HepG2 (cell line): ENCODE measurements around the gene CAPZB. TPM values are rescaled to one million over a fixed set of nuclear protein-coding genes. Genes with fewer than 3 reads are reported as not detected.

Experiments
- ATAC-seq: fragments of 200-7000 bp; cut with Tn5 transposase; 3 replicates; pipeline ENCODE4 v1.9.1; 2020; ENCODE audit warnings: mild to moderate bottlenecking, moderate library complexity
- BruUV-seq: library from RNA; stranded (reverse); fragments of 400-500 nt; replicated peaks from 2 replicates; lab custom pipeline; 2021; lab: Mats Ljungman, UMichigan
- CTCF ChIA-PET: fragments of 300-600 bp; formaldehyde crosslinking; extraction: SDS; loops from one replicate; lab custom pipeline; 2021; ENCODE audit warnings: low total read pairs, inconsistent platforms, low intra/inter-chr PET ratio; lab: Yijun Ruan, JAX
- POLR2A ChIA-PET: fragments of 350-600 bp; sonication (Branson Sonifier 250); formaldehyde crosslinking; loops from one replicate; lab custom pipeline; 2020; ENCODE audit warnings: antibody characterized with exemption, inconsistent platforms; lab: Yijun Ruan, JAX
- DNase-seq: peaks from one replicate; pipeline ENCODE4 v3.0.0-alpha.2; 2015; ENCODE audit warnings: low spot score
- FAIRE-seq: peaks from 3 replicates; lab custom pipeline; 2011; peaks lifted over from hg19 to GRCh38; lab: Jason Lieb, UNC
- H2AFZ ChIP-seq: one replicate; pipeline ENCODE4 v1.6.1; 2011; ENCODE audit warnings: low read length, inconsistent platforms
- H3K27ac ChIP-seq: fragments of 300-600 bp; 3 replicates; pipeline ENCODE4 v1.8.0; 2011; ENCODE audit warnings: mixed run types, mild to moderate bottlenecking, mixed read lengths, low read length, inconsistent platforms; ENCODE audit not compliant: insufficient read depth; ENCODE audit errors: extremely low read length
- H3K27me3 ChIP-seq, 2 experiments: fragments of 200-600 bp in 1 of 2; 2 replicates in 1 of 2; 3 replicates in 1 of 2; pipeline versions ENCODE4 v1.6.0 to v1.8.0; 2011; ENCODE audit warnings: low read length in 2 of 2, mild to moderate bottlenecking in 2 of 2, moderate library complexity in 2 of 2, inconsistent platforms in 1 of 2; ENCODE audit not compliant: insufficient read depth in 2 of 2, control insufficient read depth in 1 of 2
- H3K36me3 ChIP-seq, 2 experiments: fragments of 200-600 bp in 1 of 2; replicated peaks in 1 of 2; 2 replicates in 1 of 2; 3 replicates in 1 of 2; pipeline versions ENCODE4 v1.5.1 to v1.8.0; 2011; ENCODE audit warnings: low read length in 2 of 2, inconsistent platforms in 1 of 2; ENCODE audit not compliant: insufficient read depth in 2 of 2, control insufficient read depth in 1 of 2
- H3K4me1 ChIP-seq: 2 replicates; pipeline ENCODE4 v1.5.1; 2012; ENCODE audit warnings: low read length, inconsistent platforms; ENCODE audit not compliant: insufficient read depth
- H3K4me2 ChIP-seq: 2 replicates; pipeline ENCODE4 v1.6.0; 2011; ENCODE audit warnings: low read depth, low read length, inconsistent platforms
- H3K4me3 ChIP-seq, 3 experiments: fragments of 200-600 bp in 1 of 3; sonication (generic), shearing (Covaris generic) in 1 of 3; replicated peaks in 1 of 3; 2 replicates each; pipeline ENCODE4 v1.5.1; 2011 to 2016; ENCODE audit warnings: low read length in 3 of 3, inconsistent platforms in 2 of 3, low read depth in 2 of 3, mild to moderate bottlenecking in 2 of 3, control low read depth in 1 of 3, mixed read lengths in 1 of 3; ENCODE audit not compliant: insufficient read depth in 1 of 3
- H3K79me2 ChIP-seq: one replicate; pipeline ENCODE4 v1.6.1; 2011; ENCODE audit warnings: low read length, inconsistent platforms; ENCODE audit not compliant: insufficient read depth
- H3K9ac ChIP-seq: 2 replicates; pipeline ENCODE4 v1.6.0; 2011; ENCODE audit warnings: mild to moderate bottlenecking, low read depth, low read length, inconsistent platforms; ENCODE audit not compliant: insufficient read depth
- H3K9me3 ChIP-seq: 2 replicates; pipeline ENCODE4 v1.5.1; 2012; ENCODE audit warnings: mild to moderate bottlenecking, low read length
- H4K20me1 ChIP-seq: 2 replicates; pipeline ENCODE4 v1.6.0; 2011; ENCODE audit warnings: inconsistent platforms, mild to moderate bottlenecking, low read length, moderate library complexity; ENCODE audit not compliant: insufficient read depth
- ATF4 ChIP-seq, 2 experiments: fragments of 450-650 bp in 1 of 2; sonication (generic) in 1 of 2; formaldehyde crosslinking; IDR thresholded peaks; 2 replicates each; pipeline versions ENCODE4 v1.5.0 to v1.8.0; 2020 to 2022; ENCODE audit warnings: mild to moderate bottlenecking in 1 of 2, missing genetic modification reagents in 1 of 2
- FOXM1 ChIP-seq: sonication (generic); formaldehyde crosslinking; IDR thresholded peaks from 2 replicates; pipeline ENCODE4 v1.5.0; 2020; ENCODE audit warnings: missing genetic modification reagents
- RNF2 ChIP-seq: fragments of 450-650 bp; conservative IDR thresholded peaks from 2 replicates; pipeline ENCODE4 v1.6.1; 2016; ENCODE audit warnings: low read depth
- ZNF609 ChIP-seq: sonication (generic); formaldehyde crosslinking; IDR thresholded peaks from 2 replicates; pipeline ENCODE4 v1.4.0; 2020; ENCODE audit warnings: mild to moderate bottlenecking, missing genetic modification reagents, borderline replicate concordance
- ZNF784 ChIP-seq: sonication (generic); formaldehyde crosslinking; IDR thresholded peaks from 2 replicates; pipeline ENCODE4 v1.5.1; 2020; ENCODE audit warnings: missing genetic modification reagents, mild to moderate bottlenecking, borderline replicate concordance
- WGBS: methylation state at CpG from one replicate; pipeline ENCODE4 v1.1.6; 2017; ENCODE audit warnings: low lambda C conversion rate; 5-methylcytosine and 5-hydroxymethylcytosine counted together
- in situ Hi-C: cut with HindIII; loops from 2 replicates; pipeline ENCODE4 v1.10.0; 2017; ENCODE audit warnings: low pct_unique_long_range_greater_than_20kb; ENCODE audit not compliant: extremely low pct_ligation_motif_present
- intact Hi-C: fragments of 100-400 bp; cut with micrococcal nuclease; formaldehyde crosslinking; loops from one replicate; pipeline ENCODE4 v1.10.0; 2022; ENCODE audit not compliant: unreplicated experiment
- polyA plus RNA-seq, 8 experiments: library from polyadenylated mRNA; depleted of rRNA in 3 of 8; stranded (reverse) in 7 of 8; unstranded in 1 of 8; fragments of >200 nt; fragmentation: Illumina TruSeq in 4 of 8; extraction: Trizol in 4 of 8; gene quantifications; 2 replicates each; pipeline versions ENCODE4 v1.2.1 to v1.2.3, GENCODE V29; 2011 to 2016; ENCODE audit warnings: low read depth in 4 of 8, missing spikeins in 1 of 8, mixed read lengths in 1 of 8; ENCODE audit not compliant: insufficient read depth in 1 of 8
- total RNA-seq, 5 experiments: library from RNA; depleted of rRNA; stranded (reverse); fragments of >200 nt; fragmentation: Illumina TruSeq; extraction: Trizol; gene quantifications; 2 replicates each; pipeline ENCODE4 v1.2.3, GENCODE V29; 2016; ENCODE audit warnings: low read depth in 1 of 5

CAPZB gene
- total and polyA plus RNA-seq, 2 of the 13 experiments (the other 11 are each of a cell fraction or from before 2014, with no cell fraction given): 58.9 to 76.9 TPM

- CTCF ChIA-PET: no interaction called here
- peaks cover 8% of the 10 kb centered on the region; the same call in 1 of the 2 replicates for H3K4me1 ChIP-seq
- H2AFZ ChIP-seq: no peak overlapping the region
- TF ChIP-seq FOXM1 (CRISPR knock-in tag) (no peak), RNF2 (no peak), ZNF784 (CRISPR knock-in tag) (no peak), ZNF609 (CRISPR knock-in tag) (no peak), ATF4 (CRISPR knock-in tag; IDR thresholded peaks at IDR 0.05) (no peak)
- WGBS: 96% methylated on average over 5 of the region's 11 CpGs
- FAIRE-seq (no peak), DNase-seq (no peak), ATAC-seq (no peak)
- H3K4me3 ChIP-seq: no peak overlapping the region
- no peaks in the 10 kb centered on the region for H3K9me3 ChIP-seq
- no peak overlapping the region for H3K27ac ChIP-seq
- POLR2A ChIA-PET: no interaction called here
- H3K9ac ChIP-seq: no peak overlapping the region
- H3K27me3 ChIP-seq: no peaks in the 10 kb centered on the region
- BruUV-seq: no TSS peak
- in situ Hi-C loops: no loop called here
- intact Hi-C loops: no loop called here
- no peak overlapping the region for H3K4me2 ChIP-seq
- peaks cover 27 to 48% of the 10 kb centered on the region in 2 experiments for H3K36me3 ChIP-seq
- H4K20me1 ChIP-seq: no peaks in the 10 kb centered on the region
- H3K79me2 ChIP-seq: no peaks in the 10 kb centered on the region
These were observed 126.0 kb downstream of the CAPZB start for GRCh38 chr1:19359357-19359756.
